ENCODE data around the gene REL.

The REL gene

GRCh38 chr2:60873381-60873780 is 8.0 kb upstream of the REL start:
- Histone ChIP-seq H3K27ac (ENCODE audit: extremely low read depth, low read depth, low read length) (no peak overlapping the region), H3K4me3 (ENCODE audit: low read depth, low read length) (no peak overlapping the region), H3K4me1 (ENCODE audit: control insufficient read depth, insufficient read depth, low read length) (no peaks in the 10 kb centered on the region), H3K9me3 (ENCODE audit: control insufficient read depth, insufficient read depth, low read depth, low read length) (no peaks in the 10 kb centered on the region), H3K36me3 (ENCODE audit: control insufficient read depth in 2 of 2, insufficient read depth in 1 of 2, low read length in 2 of 2) (no peaks in the 10 kb centered on the region)
- TF ChIP-seq ZNF660 (tag by site-specific recombination; IDR thresholded peaks at IDR 0.05): no peak
- no peak for TF ChIP-seq FEZF1 (tag by site-specific recombination; IDR thresholded peaks at IDR 0.05)
- no peak for TF ChIP-seq ZNF416 (tag by site-specific recombination; IDR thresholded peaks at IDR 0.05)
- TF ChIP-seq ZSCAN4 (tag by site-specific recombination; IDR thresholded peaks at IDR 0.05): no peak
- TF ChIP-seq SALL2 (tag by site-specific recombination; IDR thresholded peaks at IDR 0.05; ENCODE audit: borderline replicate concordance): no peak
- no peak for TF ChIP-seq ZNF843 (tag by site-specific recombination; IDR thresholded peaks at IDR 0.05)
- CTCF ChIA-PET: no interaction called here
- POLR2A ChIA-PET: interaction anchor here (0.7 kb wide), 1 partner anchor 307 kb away, joined by 3 read pairs; no protein-coding TSS in a partner anchor

GRCh38 chr2:60875520-60875919 is 5.9 kb upstream of the REL start:
- Histone ChIP-seq H3K9me3 (ENCODE audit: control insufficient read depth, insufficient read depth, low read depth, low read length) (no peaks in the 10 kb centered on the region), H3K4me1 (ENCODE audit: control insufficient read depth, insufficient read depth, low read length) (0 out of 2 replicates have a peak, but pooled peaks cover 1% of the 10 kb centered on the region), H3K36me3 (ENCODE audit: control insufficient read depth in 2 of 2, insufficient read depth in 1 of 2, low read length in 2 of 2) (no peaks in the 10 kb centered on the region), H3K27ac (ENCODE audit: extremely low read depth, low read depth, low read length) (no peak overlapping the region), H3K4me3 (ENCODE audit: low read depth, low read length) (no peak overlapping the region)
- ChIA-PET POLR2A (no interaction called here), CTCF (no interaction called here)
- peak; percentile 94 for TF ChIP-seq ZNF132 (tag by site-specific recombination; IDR thresholded peaks at IDR 0.05; ENCODE audit: borderline replicate concordance)
- TF ChIP-seq HOXC10 (CRISPR knock-in tag; IDR thresholded peaks at IDR 0.05): no peak
- TF ChIP-seq TSHZ1 (tag by site-specific recombination; IDR thresholded peaks at IDR 0.05; ENCODE audit: borderline replicate concordance): no peak

GRCh38 chr2:60880643-60881046 is 729 bp upstream of the REL start:
- CTCF ChIA-PET: interaction anchor here (0.7 kb wide), 1 partner anchor 61 kb away, joined by 3 read pairs; no protein-coding TSS in a partner anchor
- Histone ChIP-seq H3K9me3 (ENCODE audit: control insufficient read depth, insufficient read depth, low read depth, low read length) (no peaks in the 10 kb centered on the region), H3K36me3 (ENCODE audit: control insufficient read depth in 2 of 2, insufficient read depth in 1 of 2, low read length in 2 of 2) (no peaks in the 10 kb centered on the region), H3K27ac (ENCODE audit: extremely low read depth, low read depth, low read length) (peak overlapping the region; percentile 92), H3K4me3 (ENCODE audit: low read depth, low read length) (peak overlapping the region; percentile 97), H3K4me1 (ENCODE audit: control insufficient read depth, insufficient read depth, low read length) (peaks cover 11% of the 10 kb centered on the region; the same call in 1 of the 2 replicates)
- POLR2A ChIA-PET: interaction anchor here (0.6 kb wide), 1 partner anchor 125 kb away, joined by 3 read pairs; the partner anchor contains the start of gene PAPOLG
- no peak for TF ChIP-seq ZFP3 (tag by site-specific recombination; IDR thresholded peaks at IDR 0.05; ENCODE audit: low read depth)
- TF ChIP-seq ZBTB49 (tag by site-specific recombination; IDR thresholded peaks at IDR 0.05; ENCODE audit: low read depth): no peak
- TF ChIP-seq ZNF248 (tag by site-specific recombination; IDR thresholded peaks at IDR 0.05): no peak
- TF ChIP-seq PATZ1 (tag by site-specific recombination; IDR thresholded peaks at IDR 0.05): peak; percentile 65
- TF ChIP-seq TRIM28 (IDR thresholded peaks at IDR 0.05; ENCODE audit: borderline replicate concordance, low read length): no peak
- TF ChIP-seq ZNF148 (tag by site-specific recombination; IDR thresholded peaks at IDR 0.05; ENCODE audit: borderline replicate concordance): no peak
- TF ChIP-seq ZNF768 (tag by site-specific recombination; IDR thresholded peaks at IDR 0.05): no peak
- no peak for TF ChIP-seq ZBTB8A (tag by site-specific recombination; IDR thresholded peaks at IDR 0.05)
- TF ChIP-seq GFI1B (tag by site-specific recombination; IDR thresholded peaks at IDR 0.05): no peak
- no peak for TF ChIP-seq MEIS1 (CRISPR knock-in tag; IDR thresholded peaks at IDR 0.05; ENCODE audit: borderline replicate concordance)
- no peak for TF ChIP-seq ZNF558 (tag by site-specific recombination; IDR thresholded peaks at IDR 0.05)
- no peak for TF ChIP-seq ZNF701 (tag by site-specific recombination; IDR thresholded peaks at IDR 0.05)

All from HEK293 (cell line).